HFF-Myc (cell line): ENCODE data around the gene NAV2.

ENCODE experiments used
- DNase-seq: peaks from one replicate; pipeline ENCODE4 v3.0.0-alpha.2; 2011; ENCODE audit warnings: low read depth; ENCODE audit errors: extremely low read depth
- H3K4me3 ChIP-seq: replicated peaks from 2 replicates; pipeline ENCODE4 v1.5.1; 2011; ENCODE audit warnings: low read depth, mild to moderate bottlenecking, control low read depth, low read length
- TF ChIP-seq, protein P1 (sequence below): IDR thresholded peaks from 2 replicates; pipeline ENCODE4 v1.5.1; 2012; ENCODE audit warnings: mild to moderate bottlenecking, low read depth, low read length, control low read depth; ENCODE audit errors: missing control alignments

The NAV2 gene

GRCh38 chr11:19770277-19770676 lies 57.6 kb downstream of the NAV2 start:
- TF ChIP-seq, protein P1, sequence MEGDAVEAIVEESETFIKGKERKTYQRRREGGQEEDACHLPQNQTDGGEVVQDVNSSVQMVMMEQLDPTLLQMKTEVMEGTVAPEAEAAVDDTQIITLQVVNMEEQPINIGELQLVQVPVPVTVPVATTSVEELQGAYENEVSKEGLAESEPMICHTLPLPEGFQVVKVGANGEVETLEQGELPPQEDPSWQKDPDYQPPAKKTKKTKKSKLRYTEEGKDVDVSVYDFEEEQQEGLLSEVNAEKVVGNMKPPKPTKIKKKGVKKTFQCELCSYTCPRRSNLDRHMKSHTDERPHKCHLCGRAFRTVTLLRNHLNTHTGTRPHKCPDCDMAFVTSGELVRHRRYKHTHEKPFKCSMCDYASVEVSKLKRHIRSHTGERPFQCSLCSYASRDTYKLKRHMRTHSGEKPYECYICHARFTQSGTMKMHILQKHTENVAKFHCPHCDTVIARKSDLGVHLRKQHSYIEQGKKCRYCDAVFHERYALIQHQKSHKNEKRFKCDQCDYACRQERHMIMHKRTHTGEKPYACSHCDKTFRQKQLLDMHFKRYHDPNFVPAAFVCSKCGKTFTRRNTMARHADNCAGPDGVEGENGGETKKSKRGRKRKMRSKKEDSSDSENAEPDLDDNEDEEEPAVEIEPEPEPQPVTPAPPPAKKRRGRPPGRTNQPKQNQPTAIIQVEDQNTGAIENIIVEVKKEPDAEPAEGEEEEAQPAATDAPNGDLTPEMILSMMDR: no peak
- H3K4me3 ChIP-seq: no peak overlapping the region
- no peak for DNase-seq

DNA sequence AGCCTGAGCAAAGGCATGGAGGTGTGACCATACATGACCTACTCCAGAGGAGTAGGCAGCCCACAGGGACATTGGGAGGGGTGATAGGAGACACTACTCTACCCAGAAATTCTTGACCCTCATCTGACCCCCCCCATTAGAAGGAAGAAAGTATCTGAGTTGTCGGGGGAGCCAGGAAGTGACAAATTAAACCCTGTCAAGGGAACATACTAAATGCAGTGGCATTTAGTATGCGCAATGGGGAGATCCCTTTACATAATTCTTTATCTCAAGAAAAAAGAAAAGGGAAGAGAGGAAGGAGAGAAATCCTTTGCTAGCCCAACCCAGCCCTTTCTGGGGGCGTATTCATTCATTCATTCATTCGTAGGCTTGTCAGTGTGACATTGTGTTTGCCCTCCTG lies 58.8 kb downstream of the NAV2 start:
- H3K4me3 ChIP-seq: no peak overlapping the region
- TF ChIP-seq, protein P1: no peak
- no peak for DNase-seq

- DNase-seq: no peak
- no peak overlapping the region for H3K4me3 ChIP-seq
- TF ChIP-seq, protein P1: no peak
These were observed 59.8 kb downstream of the NAV2 start for GRCh38 chr11:19772480-19772879.

GRCh38 chr11:19774329-19774728 lies 61.7 kb downstream of the NAV2 start:
- no peak for DNase-seq
- TF ChIP-seq, protein P1: no peak
- no peak overlapping the region for H3K4me3 ChIP-seq

GRCh38 chr11:19774817-19775580 lies 62.4 kb downstream of the NAV2 start:
- TF ChIP-seq, protein P1: no peak
- DNase-seq: no peak

DNA sequence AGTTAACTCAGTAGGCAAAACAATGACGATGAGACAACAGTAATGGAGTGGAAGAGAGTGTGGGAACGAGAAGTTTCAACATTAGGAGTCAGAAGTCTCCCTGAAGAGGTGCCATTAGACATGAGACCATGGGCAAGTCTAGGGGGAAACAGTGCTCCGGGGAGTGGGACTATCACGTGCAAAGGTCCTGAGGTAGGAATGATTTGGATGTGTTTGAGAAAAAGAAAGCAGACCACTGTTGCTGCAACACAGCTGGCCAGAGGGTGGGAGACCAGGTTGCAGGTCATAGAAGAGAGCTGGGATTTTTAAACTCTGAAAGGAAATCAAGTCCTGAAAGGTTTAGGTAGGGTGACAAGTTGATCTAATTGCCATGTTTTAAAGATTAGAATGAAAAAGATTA lies 63.0 kb downstream of the NAV2 start:
- TF ChIP-seq, protein P1: no peak
- no peak for DNase-seq

More at GRCh38 chr11:19774817-19775580, 62.4 kb downstream of the NAV2 start:
- no peak overlapping the region for H3K4me3 ChIP-seq

DNA sequence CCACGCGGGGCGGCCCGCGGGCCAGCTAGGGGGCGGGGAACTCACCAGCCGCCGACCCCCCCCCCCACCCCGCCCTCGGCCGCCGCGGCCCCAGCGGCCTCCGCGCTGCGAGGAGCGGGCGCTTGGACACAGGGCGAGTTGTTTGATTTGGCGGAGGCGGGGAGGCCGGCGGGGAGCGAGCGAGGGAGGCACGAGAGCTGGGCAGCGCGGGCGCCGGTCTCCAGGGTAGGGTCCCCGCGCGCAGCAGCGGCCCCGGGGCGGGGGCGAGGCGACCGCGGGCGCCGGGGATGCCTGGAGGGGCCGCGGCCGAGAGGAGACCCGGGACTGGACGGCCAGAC lies 64.4 kb downstream of the NAV2 start:
- no peak for DNase-seq
- TF ChIP-seq, protein P1: no peak
- peak overlapping the region; percentile 38 for H3K4me3 ChIP-seq

More for the DNA sequence above, 63.0 kb downstream of the NAV2 start:
- no peak overlapping the region for H3K4me3 ChIP-seq
